ENCODE measurements around the gene PTEN.

Gene PTEN

DNA sequence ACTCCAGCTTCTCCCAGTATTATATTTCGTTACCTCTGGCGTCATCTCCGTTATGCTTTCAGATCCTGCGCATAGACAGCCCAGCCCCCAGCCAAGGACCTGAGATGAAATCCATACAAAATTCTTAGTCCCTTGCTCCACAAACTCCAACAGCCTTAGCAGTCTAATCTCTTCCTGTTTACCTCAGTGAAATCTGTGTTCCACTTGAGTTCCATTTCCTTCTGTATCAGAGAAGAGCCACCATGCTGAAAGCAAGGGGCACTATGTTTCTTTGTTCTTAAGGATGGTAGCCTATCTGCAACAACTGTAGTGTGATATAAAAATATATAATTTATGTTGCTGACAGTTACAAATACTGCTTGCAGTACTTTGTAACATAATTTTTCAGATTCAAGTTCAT lies 59.8 kb downstream of the PTEN start:
- no peak for DNase-seq

- DNase-seq: no peak
Measured at GRCh38 chr10:87925570-87925969, 62.1 kb downstream of the PTEN start.

DNA sequence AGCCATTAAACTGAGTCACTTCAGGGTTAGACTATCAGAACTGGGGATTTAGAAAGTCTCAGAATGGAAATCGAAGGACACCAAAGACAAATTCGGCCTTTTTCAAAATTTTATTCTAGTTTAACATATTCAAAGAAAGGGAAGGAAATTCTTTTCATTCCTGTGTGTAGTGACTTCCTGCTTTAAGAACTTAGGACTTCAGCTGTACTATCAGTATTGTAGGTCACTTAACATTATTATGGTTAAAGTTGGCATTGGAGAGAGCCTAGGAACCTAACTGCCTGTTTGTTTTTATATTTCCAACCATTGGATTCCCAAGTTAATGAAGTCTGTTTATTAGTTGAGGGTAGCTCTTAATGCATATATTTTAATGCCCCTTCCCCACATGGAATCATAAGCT lies 63.7 kb downstream of the PTEN start:
- no peak for DNase-seq

GRCh38 chr10:87928996-87929395 lies 65.6 kb downstream of the PTEN start:
- no peak for DNase-seq

DNA sequence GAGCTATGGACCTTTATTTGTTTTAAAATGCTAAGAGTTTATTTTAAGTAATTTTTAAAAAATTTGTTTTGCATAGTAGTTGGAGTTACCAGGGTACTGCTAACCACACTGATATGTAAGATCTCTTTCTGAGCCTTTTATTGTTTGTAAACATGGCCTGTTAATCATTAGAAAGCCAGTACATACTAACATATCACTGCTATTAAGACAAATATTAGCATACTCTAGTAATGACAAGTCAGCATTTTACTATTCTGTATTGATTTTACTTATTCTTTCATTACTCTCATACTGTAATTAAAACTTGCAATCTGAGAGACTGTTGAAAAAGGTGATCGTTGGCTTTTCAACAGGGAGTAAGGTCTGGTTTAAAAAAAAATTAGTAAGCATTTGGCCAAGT lies 66.7 kb downstream of the PTEN start:
- DNase-seq: no peak

GRCh38 chr10:87930934-87931835 lies 67.8 kb downstream of the PTEN start:
- DNase-seq: no peak

GRCh38 chr10:87931836-87932230 lies 68.4 kb downstream of the PTEN start:
- no peak for DNase-seq

DNA sequence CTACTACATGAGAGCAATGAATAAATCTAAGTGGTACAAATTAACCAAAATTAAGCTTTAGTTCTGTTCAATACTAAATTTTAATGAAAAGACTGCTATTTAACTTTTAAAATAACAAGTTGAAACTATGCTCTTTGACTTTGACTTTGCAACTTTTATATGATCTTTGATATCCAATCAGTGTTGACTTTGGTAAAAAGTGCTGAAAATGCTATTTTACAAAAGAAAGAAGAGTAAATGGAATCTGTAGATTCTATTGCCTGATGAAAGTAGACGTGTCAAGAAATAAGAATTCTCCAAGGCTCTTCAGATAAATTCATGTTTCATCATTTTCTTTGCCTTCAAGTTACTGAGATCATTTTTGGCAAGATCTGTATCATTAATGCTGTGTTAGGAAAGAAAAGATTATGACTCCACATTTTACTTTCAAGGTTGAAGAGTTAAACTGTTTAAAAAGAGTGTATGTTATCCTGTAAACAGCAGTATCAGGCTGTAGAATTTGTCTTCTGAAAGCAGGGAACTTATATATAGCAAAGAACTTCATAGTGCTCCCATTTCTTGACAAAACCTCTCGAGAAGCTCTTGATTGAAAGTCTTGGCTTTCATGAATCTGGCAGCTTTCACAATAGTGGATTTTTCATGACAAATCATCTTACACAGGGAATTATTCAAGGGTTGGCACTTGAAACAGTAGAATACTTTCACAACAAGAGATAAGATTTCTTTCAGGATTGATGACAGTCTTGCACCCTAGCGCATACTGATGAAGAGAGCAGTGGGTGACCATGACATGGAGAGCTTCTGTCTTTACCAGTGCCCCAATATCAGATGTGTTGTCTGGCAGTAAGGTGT lies 72.1 kb downstream of the PTEN start:
- DNase-seq: no peak

DNA sequence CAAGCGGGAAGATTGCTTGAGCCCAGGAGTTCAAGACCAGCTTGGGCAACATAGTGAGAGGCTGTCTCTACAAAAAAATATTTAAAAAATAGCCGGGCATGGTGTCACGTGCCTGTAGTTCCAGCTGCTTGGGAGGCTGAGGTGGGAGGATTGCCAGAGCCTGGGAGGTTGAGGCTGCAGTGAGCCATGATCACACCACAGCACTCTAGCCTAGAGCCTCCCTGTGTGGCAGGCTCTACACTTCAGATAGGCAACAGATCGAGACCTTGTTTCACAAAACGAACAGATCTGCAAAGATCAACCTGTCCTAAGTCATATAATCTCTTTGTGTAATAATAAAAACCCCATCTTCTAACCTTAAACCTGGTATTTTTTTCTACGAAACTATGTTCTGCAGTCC lies 76.8 kb downstream of the PTEN start:
- DNase-seq: no peak

DNA sequence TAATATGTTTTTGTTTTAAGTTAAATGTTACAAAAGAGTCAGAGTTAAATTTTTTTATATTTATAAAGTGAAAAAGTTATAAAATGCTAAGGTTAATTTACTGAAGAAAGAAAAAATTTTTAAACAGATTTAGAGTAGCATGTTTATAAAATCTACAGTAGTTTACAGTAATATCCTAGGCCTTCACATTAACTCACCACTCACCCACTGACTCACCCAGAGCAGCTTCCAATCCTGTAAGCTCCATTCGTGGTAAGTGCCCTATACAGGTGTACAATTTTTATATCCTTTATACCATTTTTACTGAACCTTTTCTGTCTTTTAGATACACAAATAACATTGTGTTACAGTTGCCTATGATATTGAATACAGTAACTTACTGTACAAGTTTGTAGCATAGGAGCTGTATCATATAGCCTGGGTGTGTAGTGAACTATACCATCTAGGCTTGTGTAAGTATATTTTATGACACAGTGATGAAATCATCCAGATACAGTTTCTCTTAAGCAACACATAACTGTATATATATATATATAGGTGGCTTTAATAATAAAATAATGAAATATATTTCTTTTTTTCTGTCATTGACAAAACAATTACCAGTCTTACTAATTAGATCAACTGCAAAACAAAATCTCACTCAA lies 79.6 kb downstream of the PTEN start:
- DNase-seq: no peak

GRCh38 chr10:87945984-87946383 lies 82.6 kb downstream of the PTEN start:
- DNase-seq: no peak

- no peak for DNase-seq
Measured at GRCh38 chr10:87952612-87953011, 89.2 kb downstream of the PTEN start.

DNA sequence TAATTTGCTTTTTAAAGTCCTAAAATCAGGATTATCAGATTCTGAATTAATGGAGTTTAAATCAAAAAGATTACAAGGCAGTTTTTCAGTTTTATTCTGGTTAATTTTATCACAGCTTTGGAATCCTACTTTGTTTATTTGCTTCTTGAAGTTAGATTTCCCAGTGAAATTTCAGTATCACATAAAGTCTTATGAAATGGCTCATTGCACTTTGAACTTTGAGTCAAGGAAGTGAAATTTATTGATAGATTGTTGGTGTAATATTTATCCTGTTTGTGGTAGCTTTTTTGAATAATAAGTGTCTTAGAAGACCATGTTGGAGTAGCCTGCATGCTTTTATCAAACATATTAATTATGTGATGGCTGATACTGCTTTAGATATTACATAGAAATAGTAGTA lies 92.6 kb downstream of the PTEN start:
- DNase-seq: no peak

DNA sequence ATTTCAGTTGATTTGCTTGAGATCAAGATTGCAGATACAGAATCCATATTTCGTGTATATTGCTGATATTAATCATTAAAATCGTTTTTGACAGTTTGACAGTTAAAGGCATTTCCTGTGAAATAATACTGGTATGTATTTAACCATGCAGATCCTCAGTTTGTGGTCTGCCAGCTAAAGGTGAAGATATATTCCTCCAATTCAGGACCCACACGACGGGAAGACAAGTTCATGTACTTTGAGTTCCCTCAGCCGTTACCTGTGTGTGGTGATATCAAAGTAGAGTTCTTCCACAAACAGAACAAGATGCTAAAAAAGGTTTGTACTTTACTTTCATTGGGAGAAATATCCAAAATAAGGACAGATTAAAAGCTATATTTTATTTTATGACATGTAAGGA lies 94.3 kb downstream of the PTEN start:
- no peak for DNase-seq

GRCh38 chr10:87960230-87960629 lies 96.8 kb downstream of the PTEN start:
- DNase-seq: no peak

DNA sequence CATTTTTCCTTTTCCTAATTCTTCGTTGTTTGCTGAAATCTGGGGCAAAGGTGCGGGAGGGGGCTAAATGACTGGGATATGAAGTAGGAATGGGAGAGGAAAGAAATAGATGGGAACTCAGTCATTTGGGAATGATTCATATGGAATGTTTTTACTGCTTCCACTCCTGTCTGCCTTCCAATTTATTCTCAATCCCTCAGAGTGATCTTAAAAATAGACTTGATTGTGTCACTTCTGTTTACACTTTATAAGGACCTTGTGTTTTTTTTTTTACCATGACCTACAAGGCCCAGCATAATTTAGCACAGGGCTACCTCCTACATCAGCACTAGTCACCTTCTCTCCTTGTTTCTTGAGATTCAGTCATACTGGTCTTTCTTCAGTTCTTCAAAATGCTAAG lies 97.9 kb downstream of the PTEN start:
- no peak for DNase-seq

GRCh38 chr10:87966459-87966858 lies 103.0 kb downstream of the PTEN start:
- no peak for DNase-seq

- no peak for DNase-seq
Measured at GRCh38 chr10:87973635-87974034, 110.2 kb downstream of the PTEN start.

GRCh38 chr10:87974130-87974529 lies 110.7 kb downstream of the PTEN start:
- DNase-seq: no peak

DNA sequence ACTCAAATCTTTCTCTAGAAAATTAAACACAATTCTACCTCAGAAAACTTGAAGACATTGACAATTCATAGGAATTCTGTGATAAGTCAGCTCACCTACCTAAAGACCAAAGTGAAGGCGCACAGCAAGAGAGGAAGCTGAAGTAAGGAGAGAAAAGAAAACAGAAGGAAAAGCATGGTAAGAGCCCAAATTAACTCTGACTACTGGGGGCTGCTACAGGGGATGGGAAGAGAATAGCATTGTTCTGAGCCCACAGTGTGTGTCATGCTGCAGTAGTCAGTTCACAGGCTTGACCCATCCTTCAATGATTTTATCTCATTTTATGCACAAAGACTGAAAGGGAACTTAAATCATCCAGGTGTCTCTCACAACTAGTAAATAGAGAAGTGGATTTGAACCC lies 111.3 kb downstream of the PTEN start:
- no peak for DNase-seq

- no peak for DNase-seq
Measured at GRCh38 chr10:87976101-87976743, 112.8 kb downstream of the PTEN start.

- no peak for DNase-seq
Measured at GRCh38 chr10:87978166-87978565, 114.7 kb downstream of the PTEN start.

DNA sequence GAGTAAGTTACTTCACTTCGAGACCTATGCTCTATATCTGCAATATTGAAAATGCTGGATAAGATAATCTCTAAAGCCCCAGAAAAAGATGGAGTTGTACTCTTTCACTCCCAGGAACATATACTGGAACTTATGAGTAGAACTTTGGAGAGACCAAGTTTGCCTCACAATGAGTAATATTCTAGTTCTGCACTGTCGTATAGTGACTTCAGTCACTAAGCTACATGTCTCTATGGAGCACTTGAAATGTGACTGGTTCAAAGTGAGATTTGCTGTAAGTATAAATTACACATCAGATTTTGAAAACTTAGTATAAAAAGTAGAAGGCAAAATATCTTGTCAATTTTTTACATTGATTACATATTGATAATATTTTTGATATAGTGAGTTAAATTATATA lies 116.4 kb downstream of the PTEN start:
- no peak for DNase-seq
